Activated CD8-positive, alpha-beta memory T cell treated with anti-CD3 and anti-CD28 coated beads, Interleukin-2, amount 10 ng/mL, durations not matched to agents 7 days and 5 days (primary cell): ENCODE measurements around the gene MAN2A1. TPM values are rescaled to one million over a fixed set of nuclear protein-coding genes. Genes with fewer than 3 reads are reported as not detected.
A peak's percentile ranks its signal among the peaks of the same experiment; 100 is the strongest.

ENCODE experiments used
- ATAC-seq: fragments of 150-1000 bp; cut with Tn5 transposase; one replicate; pipeline ENCODE4 v1.10.0; 2021; ENCODE audit warnings: moderate library complexity
- CTCF ChIA-PET: fragments of 350-600 bp; sonication (Branson Sonifier 250); formaldehyde crosslinking; loops from one replicate; lab custom pipeline; 2021; ENCODE audit warnings: antibody characterized with exemption; lab: Charles Lee
- DNase-seq: peaks from one replicate; pipeline ENCODE4 v3.0.0-alpha.2; 2020
- H3K27ac Mint-ChIP-seq: one replicate; pipeline ENCODE4 v1.8.0; 2021; ENCODE audit warnings: mild to moderate bottlenecking, mixed read lengths
- H3K27me3 Mint-ChIP-seq: one replicate; pipeline ENCODE4 v1.8.0; 2021; ENCODE audit warnings: mixed read lengths
- H3K36me3 Mint-ChIP-seq: one replicate; pipeline ENCODE4 v1.8.0; 2021; ENCODE audit warnings: mild to moderate bottlenecking, mixed read lengths
- H3K4me1 Mint-ChIP-seq: one replicate; pipeline ENCODE4 v1.8.0; 2021; ENCODE audit warnings: mixed read lengths
- H3K4me3 Mint-ChIP-seq: one replicate; pipeline ENCODE4 v1.8.0; 2021; ENCODE audit warnings: mild to moderate bottlenecking, moderate library complexity, mixed read lengths
- H3K9me3 Mint-ChIP-seq: one replicate; pipeline ENCODE4 v1.8.0; 2022; ENCODE audit warnings: low read depth, mixed read lengths
- total RNA-seq, 2 experiments: library from RNA; stranded (reverse); gene quantifications; one replicate each; pipeline ENCODE4 v1.2.3, GENCODE V29; 2021

The MAN2A1 gene
- total RNA-seq, 2 experiments from 2014 or later: 27.2 to 28.4 TPM

GRCh38 chr5:109863752-109864151 lies 174.0 kb downstream of the MAN2A1 start:
- peaks cover 23% of the 10 kb centered on the region for H3K4me1 Mint-ChIP-seq
- H3K9me3 Mint-ChIP-seq: no peaks in the 10 kb centered on the region
- peak; percentile 70 for ATAC-seq
- H3K4me3 Mint-ChIP-seq: no peak overlapping the region
- no peaks in the 10 kb centered on the region for H3K27me3 Mint-ChIP-seq
- H3K27ac Mint-ChIP-seq: no peak overlapping the region
- H3K36me3 Mint-ChIP-seq: peaks cover 38% of the 10 kb centered on the region
- no peak for DNase-seq
- CTCF ChIA-PET: no interaction called here

- Mint-ChIP-seq H3K4me1 (peaks cover 29% of the 10 kb centered on the region), H3K4me3 (no peak overlapping the region), H3K27me3 (no peaks in the 10 kb centered on the region), H3K9me3 (no peaks in the 10 kb centered on the region), H3K27ac (no peak overlapping the region), H3K36me3 (peaks cover 33% of the 10 kb centered on the region)
- CTCF ChIA-PET: no interaction called here
- DNase-seq (no peak), ATAC-seq (no peak)
Observed at GRCh38 chr5:109865637-109866036, 175.9 kb downstream of the MAN2A1 start.

- ATAC-seq: no peak
- CTCF ChIA-PET: no interaction called here
- H3K27ac Mint-ChIP-seq: no peak overlapping the region
Observed at GRCh38 chr5:109866051-109866450, 176.3 kb downstream of the MAN2A1 start.

GRCh38 chr5:109868737-109869136 lies 179.0 kb downstream of the MAN2A1 start:
- Mint-ChIP-seq H3K4me1 (peaks cover 16% of the 10 kb centered on the region), H3K36me3 (peaks cover 27% of the 10 kb centered on the region), H3K4me3 (no peak overlapping the region), H3K9me3 (no peaks in the 10 kb centered on the region), H3K27me3 (no peaks in the 10 kb centered on the region), H3K27ac (no peak overlapping the region)
- CTCF ChIA-PET: no interaction called here
- DNase-seq (no peak), ATAC-seq (no peak)

More at GRCh38 chr5:109866051-109866450, 176.3 kb downstream of the MAN2A1 start:
- DNase-seq: no peak
- Mint-ChIP-seq H3K4me3 (no peak overlapping the region), H3K36me3 (peaks cover 33% of the 10 kb centered on the region), H3K9me3 (no peaks in the 10 kb centered on the region), H3K27me3 (no peaks in the 10 kb centered on the region), H3K4me1 (peaks cover 29% of the 10 kb centered on the region)

- Mint-ChIP-seq H3K27me3 (no peaks in the 10 kb centered on the region), H3K4me1 (peaks cover 14% of the 10 kb centered on the region), H3K36me3 (peaks cover 2% of the 10 kb centered on the region), H3K27ac (no peak overlapping the region), H3K4me3 (no peak overlapping the region), H3K9me3 (no peaks in the 10 kb centered on the region)
- DNase-seq (no peak), ATAC-seq (no peak)
- CTCF ChIA-PET: no interaction called here
Observed at GRCh38 chr5:109873687-109874086, 184.0 kb downstream of the MAN2A1 start.

GRCh38 chr5:109874108-109874507 lies 184.4 kb downstream of the MAN2A1 start:
- H3K4me1 Mint-ChIP-seq: peaks cover 10% of the 10 kb centered on the region
- ATAC-seq (no peak), DNase-seq (no peak)
- peaks cover 2% of the 10 kb centered on the region for H3K36me3 Mint-ChIP-seq
- no peak overlapping the region for H3K27ac Mint-ChIP-seq
- no peaks in the 10 kb centered on the region for H3K9me3 Mint-ChIP-seq
- CTCF ChIA-PET: no interaction called here
- H3K4me3 Mint-ChIP-seq: no peak overlapping the region
- no peaks in the 10 kb centered on the region for H3K27me3 Mint-ChIP-seq

GRCh38 chr5:109876030-109876725 lies 186.5 kb downstream of the MAN2A1 start:
- Mint-ChIP-seq H3K4me3 (no peak overlapping the region), H3K27ac (no peak overlapping the region), H3K27me3 (no peaks in the 10 kb centered on the region), H3K36me3 (no peaks in the 10 kb centered on the region), H3K4me1 (peaks cover 7% of the 10 kb centered on the region), H3K9me3 (no peaks in the 10 kb centered on the region)
- ATAC-seq: no peak
- no peak for DNase-seq
- CTCF ChIA-PET: no interaction called here

- no peak overlapping the region for H3K4me3 Mint-ChIP-seq
- ATAC-seq (no peak), DNase-seq (no peak)
- H3K36me3 Mint-ChIP-seq: no peaks in the 10 kb centered on the region
- no peak overlapping the region for H3K27ac Mint-ChIP-seq
- no peaks in the 10 kb centered on the region for H3K27me3 Mint-ChIP-seq
- H3K9me3 Mint-ChIP-seq: no peaks in the 10 kb centered on the region
- CTCF ChIA-PET: no interaction called here
- H3K4me1 Mint-ChIP-seq: peaks cover 7% of the 10 kb centered on the region
Observed at GRCh38 chr5:109876941-109877669, 187.4 kb downstream of the MAN2A1 start.

- no peaks in the 10 kb centered on the region for H3K9me3 Mint-ChIP-seq
- no peak overlapping the region for H3K4me3 Mint-ChIP-seq
- peaks cover 11% of the 10 kb centered on the region for H3K4me1 Mint-ChIP-seq
- CTCF ChIA-PET: no interaction called here
- no peaks in the 10 kb centered on the region for H3K36me3 Mint-ChIP-seq
- H3K27me3 Mint-ChIP-seq: no peaks in the 10 kb centered on the region
- ATAC-seq (no peak), DNase-seq (no peak)
- H3K27ac Mint-ChIP-seq: no peak overlapping the region
Observed at GRCh38 chr5:109877670-109878045, 187.9 kb downstream of the MAN2A1 start.

GRCh38 chr5:109878887-109879286 lies 189.2 kb downstream of the MAN2A1 start:
- Mint-ChIP-seq H3K4me1 (peaks cover 12% of the 10 kb centered on the region), H3K27me3 (no peaks in the 10 kb centered on the region), H3K27ac (no peak overlapping the region), H3K9me3 (no peaks in the 10 kb centered on the region), H3K4me3 (no peak overlapping the region), H3K36me3 (no peaks in the 10 kb centered on the region)
- no peak for DNase-seq
- CTCF ChIA-PET: no interaction called here
- ATAC-seq: no peak

- peaks cover 8% of the 10 kb centered on the region for H3K4me1 Mint-ChIP-seq
- CTCF ChIA-PET: no interaction called here
- H3K4me3 Mint-ChIP-seq: no peak overlapping the region
- no peak overlapping the region for H3K27ac Mint-ChIP-seq
- no peaks in the 10 kb centered on the region for H3K9me3 Mint-ChIP-seq
- no peak for ATAC-seq
- DNase-seq: no peak
- H3K36me3 Mint-ChIP-seq: no peaks in the 10 kb centered on the region
- no peaks in the 10 kb centered on the region for H3K27me3 Mint-ChIP-seq
Observed at GRCh38 chr5:109880907-109881685, 191.4 kb downstream of the MAN2A1 start.

GRCh38 chr5:109882546-109882945 lies 192.8 kb downstream of the MAN2A1 start:
- peaks cover 5% of the 10 kb centered on the region for H3K4me1 Mint-ChIP-seq
- H3K36me3 Mint-ChIP-seq: no peaks in the 10 kb centered on the region
- H3K9me3 Mint-ChIP-seq: no peaks in the 10 kb centered on the region
- H3K4me3 Mint-ChIP-seq: no peak overlapping the region
- no peak for DNase-seq
- CTCF ChIA-PET: no interaction called here
- H3K27me3 Mint-ChIP-seq: no peaks in the 10 kb centered on the region
- no peak overlapping the region for H3K27ac Mint-ChIP-seq
- ATAC-seq: no peak

- Mint-ChIP-seq H3K4me3 (no peak overlapping the region), H3K4me1 (peaks cover 5% of the 10 kb centered on the region), H3K27me3 (no peaks in the 10 kb centered on the region), H3K36me3 (no peaks in the 10 kb centered on the region), H3K27ac (no peak overlapping the region), H3K9me3 (no peaks in the 10 kb centered on the region)
- ATAC-seq (no peak), DNase-seq (no peak)
- CTCF ChIA-PET: no interaction called here
Observed at GRCh38 chr5:109884676-109885075, 194.9 kb downstream of the MAN2A1 start.
